ENCODE data around the gene NAB1.

DNA sequence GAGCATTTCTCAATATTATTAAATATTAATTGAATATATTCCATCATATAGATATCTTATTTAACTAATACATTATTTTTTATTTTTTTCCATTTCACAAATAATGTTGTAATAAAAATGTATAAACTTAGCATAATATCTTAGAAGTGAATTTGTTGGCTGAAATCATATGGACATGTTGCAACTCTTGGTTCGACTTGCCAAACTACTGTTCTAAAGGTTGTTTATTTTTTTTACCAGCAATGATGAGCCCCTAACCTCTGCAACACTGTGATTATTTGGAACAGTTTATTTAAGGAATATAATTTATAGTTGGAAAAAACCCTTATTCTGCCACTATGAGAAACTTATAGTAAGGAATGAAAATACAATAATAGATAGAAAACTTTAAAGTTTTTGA is 8.8 kb upstream of the NAB1 start:
- TF ChIP-seq TAF1 (IDR thresholded peaks at IDR 0.05; ENCODE audit: low read depth, low read length) (no peak), POLR2AphosphoS5 (IDR thresholded peaks at IDR 0.05; ENCODE audit: low read depth, low read length) (no peak), POLR2A (IDR thresholded peaks at IDR 0.05; ENCODE audit: low read depth, low read length) (no peak), PAX5 (IDR thresholded peaks at IDR 0.05; ENCODE audit: insufficient read depth, low read length, severe bottlenecking) (no peak), POU2F2 (IDR thresholded peaks at IDR 0.05; ENCODE audit: low read depth, low read length) (no peak), SPI1 (IDR thresholded peaks at IDR 0.05; ENCODE audit: low read depth, low read length) (no peak)
